GM12874 (cell line): ENCODE measurements around the gene ANTKMT.

Experiments
- CTCF ChIP-seq: IDR thresholded peaks from 2 replicates; pipeline ENCODE4 v1.5.1; 2011; ENCODE audit warnings: low read depth, mild to moderate bottlenecking, control low read depth, low read length, moderate library complexity; ENCODE audit not compliant: insufficient read depth

The ANTKMT gene

GRCh38 chr16:761625-762513 lies 40.9 kb downstream of the ANTKMT start:
- no peak for TF ChIP-seq CTCF

GRCh38 chr16:762595-763268 lies 41.8 kb downstream of the ANTKMT start:
- TF ChIP-seq CTCF, result no peak

GRCh38 chr16:763369-764183 lies 42.6 kb downstream of the ANTKMT start:
- TF ChIP-seq CTCF, result no peak

GRCh38 chr16:764184-764750 lies 43.3 kb downstream of the ANTKMT start:
- TF ChIP-seq CTCF, result no peak

GRCh38 chr16:764848-765487 lies 44.0 kb downstream of the ANTKMT start:
- TF ChIP-seq CTCF, result no peak

- no peak for TF ChIP-seq CTCF
These were observed 44.5 kb downstream of the ANTKMT start for GRCh38 chr16:765488-765865.
